Smooth muscle cell of the pulmonary artery (primary cell): Measurements from ENCODE around the gene CGB3. TPM values are rescaled to one million over a fixed set of nuclear protein-coding genes. Genes with fewer than 3 reads are reported as not detected.

ENCODE experiments used
- total RNA-seq: library from RNA; depleted of rRNA; stranded (reverse); fragments of >200 nt; gene quantifications from 2 replicates; pipeline ENCODE4 v1.2.3, GENCODE V29; 2014

The CGB3 gene
- not detected in 2 replicates for total RNA-seq

GRCh38 chr19:49024233-49024632, at the start of gene CGB3:
Gene CGB3 (minus strand): TSS chr19:49024333. CDS start chr19:49023971, 362 bp downstream.

GRCh38 chr19:49064768-49065611, 40.9 kb upstream of the CGB3 start, which contains the start of gene NTF4:
Gene NTF4 (minus strand): TSS chr19:49064818. CDS start chr19:49061997, 2,821 bp downstream.

GRCh38 chr19:49057636-49058234, 33.6 kb upstream of the CGB3 start, which contains the start of gene CGB7:
Gene CGB7 (minus strand): TSS chr19:49057749. CDS start chr19:49055375, 2,374 bp downstream.

GRCh38 chr19:49049011-49049410, 24.9 kb upstream of the CGB3 start, which contains the start of gene CGB8:
Gene CGB8 (minus strand): TSS chr19:49049111. CDS start chr19:49048739, 372 bp downstream.

GRCh38 chr19:49043548-49043947, 19.4 kb upstream of the CGB3 start, which contains the start of gene CGB5:
Gene CGB5 (plus strand): TSS chr19:49043848. CDS start chr19:49044210, 362 bp downstream.

GRCh38 chr19:49036815-49037214, 12.7 kb upstream of the CGB3 start, which contains the start of gene CGB1:
Gene CGB1 (minus strand): TSS chr19:49036895. CDS start chr19:49036711, 184 bp downstream.

GRCh38 chr19:49031642-49032301, 7.6 kb upstream of the CGB3 start, which contains the start of gene CGB2:
Gene CGB2 (plus strand): TSS chr19:49031890. CDS start chr19:49032096, 206 bp downstream.

GRCh38 chr19:49017041-49017665, 7.0 kb downstream of the CGB3 start, which contains the start of gene LHB:
Gene LHB (minus strand): TSS chr19:49017091. CDS start chr19:49017081, 10 bp downstream.

GRCh38 chr19:48993175-48994034, 30.7 kb downstream of the CGB3 start, which contains the start of the genes GYS1 and RUVBL2:
Gene GYS1 (minus strand): TSS chr19:48993309. CDS start chr19:48993112, 197 bp downstream.
Gene RUVBL2 (plus strand): TSS chr19:48993887. CDS start chr19:48993912, 25 bp downstream.

Other genes with a start within 250 kb of the CGB3 start
- gene BCAT2, start 213.3 kb downstream of the CGB3 start, total RNA-seq = 33.0 and 35.3 TPM in 2 replicates
- gene HSD17B14, start 187.8 kb downstream of the CGB3 start, total RNA-seq = 2.2 and 2.8 TPM in 2 replicates
- 21.3 and 22.6 TPM in 2 replicates for gene PLEKHA4, start 155.7 kb downstream of the CGB3 start, total RNA-seq
- 53.2 and 70.7 TPM in 2 replicates for gene PPP1R15A, start 151.9 kb downstream of the CGB3 start, total RNA-seq
- 0.23 TPM in 1 of 2 replicates, not detected in the other for gene TULP2, start 125.6 kb downstream of the CGB3 start, total RNA-seq
- gene NUCB1, start 124.0 kb downstream of the CGB3 start, total RNA-seq = 522 and 547 TPM in 2 replicates
- 0.17 TPM in 1 of 2 replicates, not detected in the other for gene DHDH, start 90.6 kb downstream of the CGB3 start, total RNA-seq
- gene BAX, start 69.5 kb downstream of the CGB3 start, total RNA-seq = 79.2 and 117 TPM in 2 replicates
- gene FTL, start 59.0 kb downstream of the CGB3 start, total RNA-seq = 4,527 and 7,180 TPM in 2 replicates
- 108 and 117 TPM in 2 replicates for gene GYS1, start 31.0 kb downstream of the CGB3 start, total RNA-seq
- 156 and 174 TPM in 2 replicates for gene RUVBL2, start 30.4 kb downstream of the CGB3 start, total RNA-seq
- not detected in 2 replicates for gene LHB, start 7.2 kb downstream of the CGB3 start, total RNA-seq
- not detected in 2 replicates for gene CGB2, start 7.6 kb upstream of the CGB3 start, total RNA-seq
- gene CGB1, start 12.6 kb upstream of the CGB3 start, total RNA-seq = not detected in 2 replicates
- gene CGB5, start 19.5 kb upstream of the CGB3 start, total RNA-seq = not detected in 2 replicates
- not detected in 2 replicates for gene CGB8, start 24.8 kb upstream of the CGB3 start, total RNA-seq
- gene CGB7, start 33.4 kb upstream of the CGB3 start, total RNA-seq = under 0.01 and 0.17 TPM in 2 replicates
- not detected in 2 replicates for gene NTF4, start 40.5 kb upstream of the CGB3 start, total RNA-seq
- not detected in 2 replicates for gene KCNA7, start 48.4 kb upstream of the CGB3 start, total RNA-seq
- 159 and 170 TPM in 2 replicates for gene SNRNP70, start 61.1 kb upstream of the CGB3 start, total RNA-seq
- 7.5 and 12.6 TPM in 2 replicates for gene LIN7B, start 90.0 kb upstream of the CGB3 start, total RNA-seq
- gene C19orf73, start 94.8 kb upstream of the CGB3 start, total RNA-seq = 0.26 and 0.36 TPM in 2 replicates
- 2.6 and 2.7 TPM in 2 replicates for gene PPFIA3, start 95.2 kb upstream of the CGB3 start, total RNA-seq
- gene HRC, start 131.1 kb upstream of the CGB3 start, total RNA-seq = 0.53 and 0.65 TPM in 2 replicates
- gene TRPM4, start 133.5 kb upstream of the CGB3 start, total RNA-seq = 27.5 and 30.3 TPM in 2 replicates